Upper lobe of left lung (tissue), 6 donors: ENCODE measurements around the gene ALG9. TPM values are rescaled to one million over a fixed set of nuclear protein-coding genes. Genes with fewer than 3 reads are reported as not detected.
A peak's percentile ranks its signal among the peaks of the same experiment; 100 is the strongest.

Experiments
- ATAC-seq, 2 donors: fragments of 200-7000 bp; cut with Tn5 transposase; one replicate each; pipeline ENCODE4 v1.9.1; 2022; ENCODE audit warnings: mild to moderate bottlenecking in 2 of 2, moderate library complexity in 2 of 2; ENCODE audit not compliant: low FRiP score in 2 of 2
- DNase-seq, 2 donors: peaks; one replicate each; pipeline ENCODE4 v3.0.0-alpha.2; 2019 to 2020
- H3K27ac ChIP-seq, 4 donors: fragments of 200-600 bp; sonication (generic); one replicate each; pipeline ENCODE4 v1.5.1; 2016 to 2019
- H3K27me3 ChIP-seq, 4 donors: fragments of 200-600 bp; sonication (generic); one replicate each; pipeline ENCODE4 v1.5.1; 2017 to 2019
- H3K36me3 ChIP-seq, 4 donors: fragments of 200-600 bp; sonication (generic); one replicate each; pipeline ENCODE4 v1.5.1; 2016 to 2019
- H3K4me1 ChIP-seq, 4 donors: fragments of 200-600 bp; sonication (generic); one replicate each; pipeline ENCODE4 v1.5.1; 2018 to 2019
- H3K4me3 ChIP-seq, 4 donors: fragments of 200-600 bp; sonication (generic); one replicate each; pipeline ENCODE4 v1.5.1; 2017 to 2019; ENCODE audit warnings: mild to moderate bottlenecking in 2 of 4, moderate library complexity in 1 of 4
- H3K9me3 ChIP-seq, 4 donors: fragments of 200-600 bp; sonication (generic); one replicate each; pipeline ENCODE4 v1.5.1; 2018 to 2019
- EP300 ChIP-seq, 4 donors: sonication (generic); formaldehyde crosslinking; IDR thresholded peaks; one replicate each; pipeline ENCODE4 v1.5.1; 2017; ENCODE audit warnings: antibody characterized with exemption in 4 of 4, control low read depth in 2 of 4
- POLR2A ChIP-seq, 4 donors: fragments of 450-650 bp; IDR thresholded peaks; one replicate each; pipeline ENCODE4 v1.5.1; 2016 to 2017; ENCODE audit warnings: antibody characterized with exemption in 4 of 4, mild to moderate bottlenecking in 2 of 4
- POLR2AphosphoS5 ChIP-seq, 2 donors: sonication (generic); formaldehyde crosslinking; IDR thresholded peaks; one replicate each; pipeline ENCODE4 v1.5.1; 2017; ENCODE audit warnings: antibody characterized with exemption in 2 of 2
- WGBS, 2 donors: methylation state at CpG; one replicate each; pipeline ENCODE4 v1.1.5; 2017 to 2018; 5-methylcytosine and 5-hydroxymethylcytosine counted together
- total RNA-seq, 6 donors: library from RNA; depleted of rRNA in 4 of 6; stranded (reverse); fragments of >200 nt in 4 of 6; gene quantifications; one replicate each; pipeline versions ENCODE4 v1.1.0 to v1.2.1, GENCODE V29; 2016 to 2021
- TF ChIP-seq, protein P1 (sequence below), 6 experiments: fragments of 450-650 bp in 4 of 6; fragments of 200-600 bp in 2 of 6; sonication (generic) in 2 of 6; IDR thresholded peaks; one replicate each; pipeline ENCODE4 v1.5.1; 2016 to 2019; ENCODE audit warnings: antibody characterized with exemption in 6 of 6
- donor health status: DM: no; HTN: no; CAD: no; lungs with moderate emphysema.
- donor health status: DM: no; HTN: yes; CAD: no; lungs with severe emphysema.

ALG9 gene
- total RNA-seq, 6 donors from 2014 or later = 15.7 to 34.8 (median 20.9) TPM

DNA sequence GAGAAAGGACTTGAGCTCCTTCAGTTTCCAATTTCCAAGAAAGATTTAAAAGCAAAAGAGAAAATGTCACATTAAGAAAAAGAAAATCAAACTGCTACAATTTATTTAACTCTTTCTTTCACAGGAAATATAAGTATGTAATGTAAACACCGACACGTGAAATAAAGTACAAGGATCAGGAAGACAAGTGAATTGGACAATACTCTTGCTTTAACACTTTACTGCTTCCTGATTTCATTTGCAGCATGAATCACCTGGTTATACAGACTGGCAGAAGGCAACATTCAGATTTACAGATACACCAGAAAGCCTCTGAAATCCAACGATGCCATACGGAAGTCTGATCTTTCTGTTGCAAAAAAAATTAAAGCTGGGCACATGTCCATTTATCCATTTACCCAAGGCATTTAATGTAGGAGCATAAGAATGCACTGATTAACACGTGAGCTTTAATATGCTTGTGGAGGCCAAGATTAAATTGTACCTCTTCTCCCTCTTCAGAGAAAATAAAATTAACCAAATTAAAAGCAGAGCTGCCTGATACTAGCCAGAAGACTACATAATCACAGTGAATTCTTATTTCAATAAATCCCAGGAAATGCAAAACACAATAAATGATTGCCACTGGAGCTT, 89.2 kb downstream of the ALG9 start:
- H3K27me3 ChIP-seq = no peaks in the 10 kb centered on the region
- WGBS, 2 donors = 65 to 66% methylated on average over 5 of the region's 5 CpGs
- H3K4me3 ChIP-seq = no peak overlapping the region
- peaks cover 0 to 21% (median 10%) of the 10 kb centered on the region in 4 donors for H3K36me3 ChIP-seq
- no peaks in the 10 kb centered on the region for H3K9me3 ChIP-seq
- no peaks in the 10 kb centered on the region for H3K4me1 ChIP-seq
- TF ChIP-seq EP300 (IDR thresholded peaks at IDR 0.05) = no peak
- no peak for TF ChIP-seq POLR2A (IDR thresholded peaks at IDR 0.05)
- TF ChIP-seq POLR2AphosphoS5 (IDR thresholded peaks at IDR 0.05) = no peak
- TF ChIP-seq, protein P1, sequence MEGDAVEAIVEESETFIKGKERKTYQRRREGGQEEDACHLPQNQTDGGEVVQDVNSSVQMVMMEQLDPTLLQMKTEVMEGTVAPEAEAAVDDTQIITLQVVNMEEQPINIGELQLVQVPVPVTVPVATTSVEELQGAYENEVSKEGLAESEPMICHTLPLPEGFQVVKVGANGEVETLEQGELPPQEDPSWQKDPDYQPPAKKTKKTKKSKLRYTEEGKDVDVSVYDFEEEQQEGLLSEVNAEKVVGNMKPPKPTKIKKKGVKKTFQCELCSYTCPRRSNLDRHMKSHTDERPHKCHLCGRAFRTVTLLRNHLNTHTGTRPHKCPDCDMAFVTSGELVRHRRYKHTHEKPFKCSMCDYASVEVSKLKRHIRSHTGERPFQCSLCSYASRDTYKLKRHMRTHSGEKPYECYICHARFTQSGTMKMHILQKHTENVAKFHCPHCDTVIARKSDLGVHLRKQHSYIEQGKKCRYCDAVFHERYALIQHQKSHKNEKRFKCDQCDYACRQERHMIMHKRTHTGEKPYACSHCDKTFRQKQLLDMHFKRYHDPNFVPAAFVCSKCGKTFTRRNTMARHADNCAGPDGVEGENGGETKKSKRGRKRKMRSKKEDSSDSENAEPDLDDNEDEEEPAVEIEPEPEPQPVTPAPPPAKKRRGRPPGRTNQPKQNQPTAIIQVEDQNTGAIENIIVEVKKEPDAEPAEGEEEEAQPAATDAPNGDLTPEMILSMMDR (IDR thresholded peaks at IDR 0.05) = no peak
- ATAC-seq (no peak), DNase-seq (no peak)
- H3K27ac ChIP-seq = no peak overlapping the region

- DNase-seq = no peak
- 73 to 82% methylated on average over 6 of the region's 6 CpGs for WGBS, 2 donors
- no peak for TF ChIP-seq EP300 (IDR thresholded peaks at IDR 0.05)
- TF ChIP-seq POLR2A (IDR thresholded peaks at IDR 0.05) = no peak
- TF ChIP-seq, protein P1 (IDR thresholded peaks at IDR 0.05) = no peak
- TF ChIP-seq POLR2AphosphoS5 (IDR thresholded peaks at IDR 0.05) = no peak
- Histone ChIP-seq H3K36me3 (no peaks in the 10 kb centered on the region), H3K27ac (no peak overlapping the region), H3K27me3 (no peaks in the 10 kb centered on the region), H3K9me3 (no peaks in the 10 kb centered on the region), H3K4me3 (no peak overlapping the region), H3K4me1 (no peaks in the 10 kb centered on the region)
- no peak for ATAC-seq
Measured at GRCh38 chr11:111779118-111779517, 92.3 kb downstream of the ALG9 start.

GRCh38 chr11:111778047-111778558, 93.3 kb downstream of the ALG9 start:
- no peaks in the 10 kb centered on the region for H3K36me3 ChIP-seq
- H3K4me3 ChIP-seq = no peak overlapping the region
- no peaks in the 10 kb centered on the region for H3K4me1 ChIP-seq
- ATAC-seq = no peak
- no peak overlapping the region for H3K27ac ChIP-seq
- TF ChIP-seq, protein P1 (IDR thresholded peaks at IDR 0.05) = no peak
- TF ChIP-seq POLR2A (IDR thresholded peaks at IDR 0.05) (no peak), POLR2AphosphoS5 (IDR thresholded peaks at IDR 0.05) (no peak), EP300 (IDR thresholded peaks at IDR 0.05) (no peak)
- WGBS, 2 donors = 73 to 81% methylated on average over 3 of the region's 3 CpGs
- no peaks in the 10 kb centered on the region for H3K27me3 ChIP-seq
- H3K9me3 ChIP-seq = no peaks in the 10 kb centered on the region
- no peak for DNase-seq

DNA sequence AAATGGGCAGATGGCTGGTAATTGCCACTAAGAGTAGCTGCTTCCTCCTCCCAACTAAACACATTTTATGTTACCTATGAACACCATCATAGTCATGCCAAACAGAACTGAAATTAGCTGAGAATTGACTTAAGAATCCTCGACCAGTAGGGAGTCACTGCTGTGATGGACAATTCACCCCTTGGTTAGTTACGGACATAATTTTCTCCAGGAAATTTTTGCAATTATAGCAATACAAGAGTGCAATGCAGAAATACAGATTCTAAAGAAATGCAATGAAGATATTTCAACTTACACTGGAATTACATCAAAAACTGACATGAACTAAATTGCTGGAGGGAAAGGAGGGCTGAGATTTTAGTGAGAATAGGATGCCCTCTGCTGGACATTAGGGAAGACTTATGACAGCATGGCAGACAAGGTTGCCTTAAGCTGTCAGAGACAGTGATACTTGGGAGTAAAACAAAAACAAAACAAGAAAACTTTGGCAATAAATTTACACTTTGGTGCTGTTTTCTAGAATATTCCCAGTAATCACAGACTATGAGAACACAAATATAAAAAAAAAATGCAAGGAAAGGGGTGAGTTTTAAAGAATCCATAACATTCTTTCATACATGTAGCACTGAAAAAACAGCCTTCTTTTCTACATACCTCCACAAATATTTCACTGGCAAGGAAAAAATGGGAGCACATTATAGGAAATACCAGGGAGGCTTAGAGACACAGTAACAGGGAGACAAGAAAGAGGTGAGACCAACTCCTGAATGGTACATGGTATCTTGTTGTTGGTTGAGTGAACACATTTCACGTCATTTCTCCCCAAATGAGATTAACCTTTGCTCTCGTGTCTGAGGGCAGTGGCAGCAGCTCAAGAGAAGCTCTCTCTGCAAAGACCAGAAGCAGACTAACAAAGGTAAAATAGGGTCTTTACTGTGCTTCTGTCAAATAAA, 94.0 kb downstream of the ALG9 start:
- DNase-seq (no peak), ATAC-seq (peak; percentile 89 to 91)
- no peak for TF ChIP-seq POLR2AphosphoS5 (IDR thresholded peaks at IDR 0.05)
- TF ChIP-seq, protein P1 (IDR thresholded peaks at IDR 0.05) = peak; percentile 60 to 82 (median 74)
- H3K36me3 ChIP-seq = no peaks in the 10 kb centered on the region
- H3K4me1 ChIP-seq = no peaks in the 10 kb centered on the region
- peak overlapping the region in 1 of 4 donors; percentile 23 for H3K27ac ChIP-seq
- no peaks in the 10 kb centered on the region for H3K9me3 ChIP-seq
- H3K27me3 ChIP-seq = no peaks in the 10 kb centered on the region
- H3K4me3 ChIP-seq = no peak overlapping the region
- 68 to 74% methylated on average over 4 of the region's 4 CpGs for WGBS, 2 donors
